Endodermal cell (in vitro differentiated cells): ENCODE measurements around the gene PPIP5K1. TPM values are rescaled to one million over a fixed set of nuclear protein-coding genes. Genes with fewer than 3 reads are reported as not detected.
"Not testable (repeated sequence)": the region's sequence is repeated elsewhere in the genome, so short reads cannot be mapped to it uniquely, and the experiment has no call there.

Experiments used
- DNase-seq: peaks from one replicate; pipeline ENCODE4 v3.0.0-alpha.2; 2017
- H3K27ac ChIP-seq: 2 replicates; pipeline ENCODE4 v1.5.1; 2013; ENCODE audit warnings: mild to moderate bottlenecking, low read depth, low read length, moderate library complexity
- H3K27me3 ChIP-seq: 2 replicates; pipeline ENCODE4 v1.6.1; 2013; ENCODE audit warnings: mild to moderate bottlenecking, low read length, moderate library complexity; ENCODE audit not compliant: insufficient read depth, control insufficient read depth, poor library complexity, severe bottlenecking
- H3K36me3 ChIP-seq: 2 replicates; pipeline ENCODE4 v1.7.0; 2013; ENCODE audit warnings: mild to moderate bottlenecking, low read length, moderate library complexity; ENCODE audit not compliant: control insufficient read depth, insufficient read depth
- H3K4me1 ChIP-seq: one replicate; pipeline ENCODE4 v1.7.0; 2013; ENCODE audit warnings: low read length; ENCODE audit not compliant: control insufficient read depth, insufficient read depth
- H3K4me3 ChIP-seq: 2 replicates; pipeline ENCODE4 v1.5.1; 2013; ENCODE audit warnings: mild to moderate bottlenecking, low read length, moderate library complexity
- H3K9ac ChIP-seq: 2 replicates; pipeline ENCODE4 v1.6.1; 2013; ENCODE audit warnings: mild to moderate bottlenecking, low read length, moderate library complexity; ENCODE audit not compliant: poor library complexity, severe bottlenecking; ENCODE audit errors: extremely low read depth
- H3K9me3 ChIP-seq: 2 replicates; pipeline ENCODE4 v1.6.1; 2013; ENCODE audit warnings: mild to moderate bottlenecking, low read length, moderate library complexity; ENCODE audit not compliant: control insufficient read depth
- H3K27ac Mint-ChIP-seq: 2 replicates; pipeline ENCODE4 v1.8.0; 2020; ENCODE audit warnings: mixed read lengths
- H3K27me3 Mint-ChIP-seq: 2 replicates; pipeline ENCODE4 v1.8.0; 2021; ENCODE audit warnings: mild to moderate bottlenecking, mixed read lengths; ENCODE audit not compliant: insufficient read depth
- H3K36me3 Mint-ChIP-seq: 2 replicates; pipeline ENCODE4 v1.8.0; 2020; ENCODE audit warnings: low read depth, mixed read lengths
- H3K4me1 Mint-ChIP-seq: 2 replicates; pipeline ENCODE4 v1.8.0; 2020; ENCODE audit warnings: mixed read lengths
- H3K4me3 Mint-ChIP-seq: 2 replicates; pipeline ENCODE4 v1.8.0; 2020; ENCODE audit warnings: mild to moderate bottlenecking, moderate library complexity, mixed read lengths
- H3K9me3 Mint-ChIP-seq: 2 replicates; pipeline ENCODE4 v1.8.0; 2020; ENCODE audit warnings: mild to moderate bottlenecking, mixed read lengths
- WGBS, 2 experiments: methylation state at CpG; one replicate each; pipeline versions ENCODE4 v1.1.5 to v1.1.7; 2013; ENCODE audit warnings: missing lambda C conversion rate in 2 of 2, mixed read lengths in 1 of 2; ENCODE audit not compliant: insufficient coverage in 1 of 2, insufficient read length in 1 of 2; 5-methylcytosine and 5-hydroxymethylcytosine counted together
- total RNA-seq, 2 donors: library from RNA; stranded (reverse); fragmentation: NEBNext Ultra II Directional in 1 of 2; extraction: Animal tissue kit (Norgen Biotek cat#: 25700) in 1 of 2; gene quantifications; 2 replicates in 1 of 2; 3 replicates in 1 of 2; pipeline ENCODE4 v1.2.1, GENCODE V29; 2021

The PPIP5K1 gene
- total RNA-seq, 2 donors from 2014 or later = 3.3 to 16.0 TPM

DNA sequence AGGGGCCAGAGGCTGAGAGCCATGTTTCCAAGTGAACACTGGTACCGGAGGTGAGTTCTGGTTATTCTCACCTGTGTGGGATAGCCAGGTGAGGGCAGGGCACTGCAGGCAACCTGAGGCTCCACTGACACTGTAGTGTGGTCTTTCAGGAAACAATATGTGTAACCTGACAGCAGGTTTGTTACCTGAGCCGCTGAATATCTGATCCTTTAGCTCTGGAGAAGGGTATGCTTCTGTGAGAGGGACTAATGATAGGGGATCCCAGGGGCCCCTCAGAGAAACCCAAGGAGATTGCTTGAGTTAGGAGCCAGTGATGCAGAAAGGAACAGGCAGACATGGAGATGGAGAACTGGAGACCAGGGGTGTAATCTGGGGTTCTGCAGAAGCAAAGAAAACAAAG, 28.7 kb upstream of the PPIP5K1 start, which contains the start of gene STRC:
Gene STRC (minus strand): TSS at position 101 of the 400 bp plus-strand sequence. CDS start 78 bp downstream, at position 23.
- not testable (repeated sequence) for H3K4me3 Mint-ChIP-seq, H3K4me1 Mint-ChIP-seq, H3K27me3 Mint-ChIP-seq, H3K4me3 ChIP-seq, H3K36me3 ChIP-seq, H3K27me3 ChIP-seq, H3K9ac ChIP-seq, H3K36me3 Mint-ChIP-seq, H3K4me1 ChIP-seq, H3K9me3 Mint-ChIP-seq, H3K27ac ChIP-seq, H3K9me3 ChIP-seq, H3K27ac Mint-ChIP-seq, DNase-seq
- WGBS, 2 experiments = no CpG with 5 or more reads among the region's 2 CpGs

DNA sequence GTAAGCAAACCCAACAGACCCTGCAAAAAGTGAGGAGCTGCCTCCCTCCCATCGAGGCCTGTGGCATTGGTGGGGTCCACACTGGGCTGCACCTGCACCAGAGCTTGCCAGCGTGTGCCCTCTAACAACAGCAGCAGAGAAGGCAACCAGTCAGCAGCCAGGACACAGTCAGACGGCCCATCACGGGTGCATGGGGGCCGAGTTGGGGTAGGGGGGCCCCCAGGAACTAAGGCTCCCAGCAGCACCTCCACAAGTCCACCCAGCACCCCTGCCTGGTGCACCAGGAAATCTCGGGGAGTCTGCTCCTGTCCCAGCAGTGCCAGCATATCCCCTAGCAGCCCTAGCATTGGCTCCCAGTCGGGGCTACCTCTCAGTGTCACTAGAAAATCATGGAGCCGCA, 27.7 kb upstream of the PPIP5K1 start:
- no CpG with 5 or more reads among the region's 8 CpGs for WGBS, 2 experiments
- H3K27me3 ChIP-seq, DNase-seq, H3K27me3 Mint-ChIP-seq, H3K4me1 Mint-ChIP-seq, H3K9ac ChIP-seq, H3K27ac Mint-ChIP-seq, H3K4me3 ChIP-seq, H3K9me3 Mint-ChIP-seq, H3K36me3 ChIP-seq, H3K4me1 ChIP-seq, H3K27ac ChIP-seq, H3K4me3 Mint-ChIP-seq, H3K36me3 Mint-ChIP-seq, H3K9me3 ChIP-seq: not testable (repeated sequence)

DNA sequence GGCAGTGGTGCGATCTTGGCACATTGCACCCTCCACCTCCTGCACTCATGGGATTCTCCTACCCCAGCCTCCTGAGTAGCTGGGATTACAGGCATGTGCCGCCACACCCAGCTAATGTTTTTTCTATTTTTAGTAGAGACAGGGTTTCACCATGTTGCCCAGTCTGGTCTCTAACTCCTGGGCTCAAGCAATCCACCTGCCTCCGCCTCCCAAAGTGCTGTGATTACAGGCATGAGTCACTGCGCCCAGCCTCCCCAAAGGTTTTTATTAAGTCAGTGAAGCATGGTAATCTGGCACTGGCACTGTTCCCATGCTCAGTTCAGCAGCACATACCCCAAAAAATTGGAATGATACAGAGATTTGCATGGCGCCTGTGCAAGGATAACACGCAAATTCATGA, 12.2 kb upstream of the PPIP5K1 start:
- not testable (repeated sequence) for H3K4me3 Mint-ChIP-seq, H3K4me1 ChIP-seq, H3K36me3 ChIP-seq, H3K9me3 Mint-ChIP-seq, DNase-seq, H3K9ac ChIP-seq, H3K27ac ChIP-seq, H3K27ac Mint-ChIP-seq, H3K9me3 ChIP-seq, H3K4me1 Mint-ChIP-seq, H3K4me3 ChIP-seq, H3K36me3 Mint-ChIP-seq
- 86 to 93% methylated on average over 6 of the region's 6 CpGs for WGBS, 2 experiments
- H3K27me3 Mint-ChIP-seq = peaks cover 21% of the 10 kb centered on the region
- H3K27me3 ChIP-seq = peaks cover 11% of the 10 kb centered on the region

- no CpG with 5 or more reads among the region's 2 CpGs for WGBS, 2 experiments
- H3K36me3 Mint-ChIP-seq, H3K4me1 Mint-ChIP-seq, DNase-seq, H3K4me1 ChIP-seq, H3K9me3 ChIP-seq, H3K27ac Mint-ChIP-seq, H3K4me3 ChIP-seq, H3K4me3 Mint-ChIP-seq, H3K27ac ChIP-seq, H3K9ac ChIP-seq, H3K36me3 ChIP-seq, H3K9me3 Mint-ChIP-seq: not testable (repeated sequence)
- H3K27me3 ChIP-seq = peaks cover 11% of the 10 kb centered on the region
- peaks cover 25% of the 10 kb centered on the region for H3K27me3 Mint-ChIP-seq
Observed at GRCh38 chr15:43600200-43600599, 10.2 kb upstream of the PPIP5K1 start.

GRCh38 chr15:43599131-43599530, 9.1 kb upstream of the PPIP5K1 start:
- H3K27me3 ChIP-seq = peaks cover 11% of the 10 kb centered on the region
- H3K36me3 Mint-ChIP-seq, H3K4me1 Mint-ChIP-seq, H3K27ac ChIP-seq, H3K4me3 ChIP-seq, DNase-seq, H3K9me3 ChIP-seq, H3K9me3 Mint-ChIP-seq, H3K36me3 ChIP-seq, H3K27ac Mint-ChIP-seq, H3K9ac ChIP-seq, H3K4me3 Mint-ChIP-seq, H3K4me1 ChIP-seq: not testable (repeated sequence)
- 100% methylated on average over 1 of the region's 6 CpGs; no CpG with 5 or more reads in 1 of the 2 experiments for WGBS, 2 experiments
- peaks cover 20% of the 10 kb centered on the region for H3K27me3 Mint-ChIP-seq

DNA sequence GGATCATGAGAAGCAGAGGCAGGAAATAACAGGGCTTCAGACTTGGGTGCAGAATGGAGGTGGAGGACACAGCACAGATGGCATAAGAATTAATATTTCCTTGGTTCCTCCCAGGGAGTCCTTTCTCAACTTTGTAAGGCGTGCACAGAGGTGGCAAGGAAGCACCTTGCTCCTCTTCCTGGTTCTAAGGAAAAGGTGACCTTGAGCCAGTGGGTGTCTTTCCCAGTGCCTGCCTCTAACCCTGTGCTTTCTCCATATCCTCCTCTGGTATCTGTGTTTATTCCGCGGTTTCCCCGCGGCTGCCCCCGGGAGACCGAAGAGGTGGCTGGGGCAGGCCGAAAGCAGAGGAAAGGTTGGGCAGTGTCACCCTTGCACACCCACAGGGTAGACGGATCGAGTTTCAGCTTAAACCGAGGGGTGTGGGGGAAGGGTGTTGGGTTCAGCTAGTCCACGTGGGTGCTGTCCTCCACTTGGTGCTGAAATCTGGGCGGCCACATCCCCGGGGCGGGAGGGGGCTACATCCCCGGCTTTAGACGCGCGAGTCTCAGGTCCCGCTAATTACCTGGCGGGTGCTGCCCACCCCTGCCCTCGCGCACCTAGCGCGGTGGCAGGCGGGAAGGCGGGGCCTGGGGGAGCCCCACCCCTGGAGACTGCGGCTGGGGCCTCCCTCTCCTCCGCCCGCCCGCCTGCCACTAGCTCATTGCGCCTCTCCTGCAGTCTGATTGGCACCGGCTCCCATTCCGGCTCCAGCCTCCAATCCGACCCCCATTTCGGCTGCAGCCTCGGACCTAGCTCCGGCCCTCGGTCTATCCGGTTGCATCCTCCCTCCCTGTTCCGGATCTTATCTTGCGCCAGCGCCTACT, 3.6 kb upstream of the PPIP5K1 start, which contains the start of gene CKMT1B:
Gene CKMT1B (plus strand): TSS at position 700 of the 863 bp plus-strand sequence. CDS start 192 bp downstream, outside the sequence.
- H3K27ac Mint-ChIP-seq, H3K27me3 ChIP-seq: not testable (repeated sequence)
- WGBS, 2 experiments = no CpG with 5 or more reads among the region's 43 CpGs

DNA sequence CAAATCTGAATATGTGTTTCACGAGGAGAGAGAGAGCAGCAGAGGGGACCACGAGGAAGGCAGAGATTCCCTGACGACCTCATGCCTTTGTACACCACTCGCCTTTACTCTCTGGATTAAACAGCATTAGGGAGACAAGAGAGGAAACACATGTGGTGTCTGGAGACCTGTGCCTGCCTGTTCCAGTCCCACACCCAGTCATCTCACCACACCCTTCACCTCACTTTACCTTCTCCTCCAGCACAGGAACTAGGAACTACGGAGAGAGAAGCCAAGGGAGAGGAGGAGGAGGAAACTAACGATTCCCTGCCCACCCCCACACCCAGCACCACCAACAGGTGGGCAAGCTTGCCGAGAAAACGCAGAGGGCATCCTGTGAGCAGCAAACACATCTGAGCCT, 2.8 kb upstream of the PPIP5K1 start:
- not testable (repeated sequence) for H3K4me1 ChIP-seq, H3K27me3 Mint-ChIP-seq, H3K4me3 Mint-ChIP-seq, H3K9me3 ChIP-seq, H3K4me1 Mint-ChIP-seq, H3K36me3 Mint-ChIP-seq, H3K27ac ChIP-seq, H3K27me3 ChIP-seq, DNase-seq, H3K36me3 ChIP-seq, H3K9me3 Mint-ChIP-seq, H3K27ac Mint-ChIP-seq, H3K4me3 ChIP-seq, H3K9ac ChIP-seq
- no CpG with 5 or more reads among the region's 8 CpGs for WGBS, 2 experiments

More for the DNA sequence above, 3.6 kb upstream of the PPIP5K1 start, which contains the start of gene CKMT1B:
- not testable (repeated sequence) for H3K4me1 ChIP-seq, H3K4me3 ChIP-seq, DNase-seq, H3K4me3 Mint-ChIP-seq, H3K27me3 Mint-ChIP-seq, H3K36me3 Mint-ChIP-seq, H3K9me3 Mint-ChIP-seq, H3K36me3 ChIP-seq, H3K4me1 Mint-ChIP-seq, H3K27ac ChIP-seq, H3K9me3 ChIP-seq, H3K9ac ChIP-seq
